NCI-H1092 (cell line): ENCODE results near the gene ORAI3.

Experiments
- DNase-seq: peaks from one replicate; lab custom pipeline; 2025; lab: John Stamatoyannopoulos, UW

The ORAI3 gene

DNA sequence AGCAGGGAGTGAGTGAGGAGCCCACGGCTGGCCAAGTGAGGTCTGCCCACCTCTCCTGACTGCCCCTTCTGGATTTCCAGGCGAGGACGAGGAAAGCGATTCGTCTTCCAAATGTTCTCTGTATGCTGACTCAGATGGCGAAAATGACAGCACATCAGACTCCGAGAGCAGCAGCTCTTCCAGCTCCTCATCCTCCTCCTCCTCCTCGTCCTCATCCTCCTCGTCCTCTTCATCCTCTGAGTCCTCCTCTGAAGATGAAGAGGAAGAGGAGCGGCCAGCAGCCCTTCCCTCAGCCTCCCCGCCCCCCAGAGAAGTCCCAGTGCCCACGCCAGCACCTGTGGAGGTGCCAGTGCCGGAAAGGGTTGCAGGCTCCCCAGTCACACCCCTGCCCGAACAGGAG, 22.4 kb downstream of the ORAI3 start:
- no peak for DNase-seq

DNA sequence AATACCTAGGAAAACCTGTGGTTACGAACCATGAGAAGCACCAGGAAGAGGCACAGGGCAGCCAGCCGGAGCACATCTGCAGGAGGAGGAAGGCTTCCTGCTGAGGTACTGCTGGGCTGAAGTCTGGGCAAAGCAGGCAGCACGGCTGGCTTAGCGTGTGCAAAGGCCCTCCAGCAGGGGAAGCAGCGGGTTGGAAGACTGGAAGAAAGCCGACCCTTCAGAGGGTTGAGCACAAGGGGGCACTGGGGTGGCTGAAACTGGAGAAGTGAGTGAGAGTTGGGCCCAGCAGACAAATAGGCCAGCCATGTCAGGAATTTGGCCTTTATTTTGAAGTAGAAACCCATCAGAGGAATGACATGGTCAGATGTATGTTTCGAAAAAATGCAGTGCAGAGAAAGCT, 24.0 kb downstream of the ORAI3 start:
- DNase-seq, result no peak

DNA sequence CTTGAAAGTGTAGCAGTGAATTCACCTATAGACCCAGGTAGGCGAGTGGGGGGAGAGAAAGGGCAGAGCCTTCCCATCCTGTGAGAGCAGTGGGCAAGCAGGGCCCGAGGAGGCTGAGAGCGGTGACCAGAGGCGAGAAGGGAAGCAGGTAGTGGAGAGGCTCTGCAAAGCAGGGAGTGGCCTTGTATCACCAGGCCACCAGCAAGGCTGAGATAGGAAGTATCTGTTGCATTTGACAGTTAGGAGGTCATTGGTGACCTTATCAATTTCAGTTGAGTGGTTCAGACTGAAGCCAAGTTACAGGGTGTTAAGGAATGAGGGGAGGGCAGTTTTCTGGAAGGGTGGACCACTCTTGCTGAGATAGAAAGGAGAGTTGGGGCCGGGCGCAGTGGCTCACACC, 25.5 kb downstream of the ORAI3 start:
- DNase-seq, result no peak

DNA sequence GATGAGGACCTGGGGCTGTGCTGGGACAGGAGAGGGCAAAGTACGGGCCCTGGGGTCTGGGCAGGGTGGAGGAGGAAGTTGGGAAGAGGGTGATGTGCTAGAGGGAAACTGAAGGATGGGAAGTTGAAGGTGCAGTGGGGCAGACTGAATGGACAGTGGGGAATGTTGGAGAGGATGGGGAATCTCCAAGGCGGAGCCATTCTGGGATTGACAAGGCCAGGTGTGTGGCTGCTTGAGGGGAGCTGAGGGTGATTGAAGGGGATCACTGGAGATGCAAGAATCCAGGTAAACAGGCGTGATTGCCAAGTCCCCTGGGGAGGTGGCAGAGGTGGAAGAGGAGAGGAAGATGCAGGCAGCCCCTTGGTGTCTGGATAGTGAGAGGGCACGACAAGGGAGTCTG, 27.6 kb downstream of the ORAI3 start:
- DNase-seq, result no peak

DNA sequence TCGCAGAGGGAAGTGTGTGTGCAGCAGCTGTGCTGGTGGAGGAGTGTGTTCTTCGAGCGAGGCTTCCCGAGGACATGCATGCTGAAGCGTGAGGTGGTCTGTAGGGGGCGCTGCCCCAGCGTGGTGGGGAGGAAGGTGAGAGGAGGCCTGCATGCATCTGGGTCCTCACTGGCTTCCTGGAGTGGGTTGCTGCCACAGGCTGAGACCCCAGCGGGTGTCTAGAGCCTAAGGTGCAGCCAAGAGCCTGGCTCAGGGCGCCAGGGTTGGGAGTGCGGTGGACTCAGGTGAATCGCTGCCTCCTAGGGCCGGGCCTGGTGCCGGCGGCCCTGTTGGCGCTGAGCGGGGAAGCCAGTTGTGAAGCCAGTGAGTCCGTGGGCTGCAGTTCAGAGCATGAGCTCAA, 28.6 kb downstream of the ORAI3 start:
- no peak for DNase-seq

DNA sequence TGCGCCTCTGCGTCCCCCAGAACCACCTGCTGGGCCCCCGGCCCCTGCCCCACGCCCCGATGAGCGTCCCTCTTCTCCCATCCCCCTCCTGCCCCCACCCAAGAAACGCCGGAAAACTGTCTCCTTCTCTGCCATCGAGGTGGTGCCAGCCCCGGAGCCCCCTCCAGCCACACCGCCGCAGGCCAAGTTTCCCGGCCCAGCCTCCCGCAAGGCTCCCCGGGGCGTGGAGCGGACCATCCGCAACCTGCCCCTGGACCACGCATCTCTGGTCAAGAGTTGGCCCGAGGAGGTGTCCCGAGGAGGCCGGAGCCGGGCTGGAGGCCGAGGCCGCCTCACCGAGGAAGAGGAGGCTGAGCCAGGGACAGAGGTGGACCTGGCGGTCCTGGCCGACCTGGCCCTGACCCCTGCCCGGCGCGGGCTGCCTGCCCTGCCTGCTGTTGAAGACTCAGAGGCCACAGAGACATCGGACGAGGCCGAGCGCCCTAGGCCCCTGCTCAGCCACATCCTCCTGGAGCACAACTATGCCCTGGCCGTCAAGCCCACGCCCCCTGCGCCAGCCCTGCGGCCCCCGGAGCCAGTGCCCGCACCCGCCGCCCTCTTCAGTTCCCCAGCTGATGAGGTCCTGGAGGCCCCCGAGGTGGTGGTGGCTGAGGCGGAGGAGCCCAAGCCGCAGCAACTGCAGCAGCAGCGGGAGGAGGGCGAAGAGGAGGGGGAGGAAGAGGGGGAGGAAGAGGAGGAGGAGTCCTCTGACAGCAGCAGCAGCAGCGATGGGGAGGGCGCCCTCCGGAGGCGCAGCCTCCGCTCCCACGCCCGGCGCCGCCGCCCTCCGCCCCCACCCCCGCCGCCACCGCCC, 30.5 kb downstream of the ORAI3 start:
- DNase-seq, result no peak

DNA sequence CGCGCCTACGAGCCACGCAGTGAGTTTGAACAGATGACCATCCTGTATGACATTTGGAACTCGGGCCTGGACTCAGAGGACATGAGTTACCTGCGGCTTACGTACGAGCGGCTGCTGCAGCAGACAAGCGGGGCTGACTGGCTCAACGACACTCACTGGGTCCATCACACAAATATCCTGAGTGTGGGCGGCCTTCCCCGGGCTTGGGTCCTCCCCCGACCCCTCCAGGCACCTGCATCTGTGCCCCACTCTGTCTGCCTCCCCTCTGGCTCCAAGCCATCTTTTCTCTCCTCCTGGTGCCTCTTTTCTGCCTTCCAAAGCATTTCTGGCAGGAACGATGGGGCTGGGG, 31.1 kb downstream of the ORAI3 start:
- DNase-seq, result no peak

DNA sequence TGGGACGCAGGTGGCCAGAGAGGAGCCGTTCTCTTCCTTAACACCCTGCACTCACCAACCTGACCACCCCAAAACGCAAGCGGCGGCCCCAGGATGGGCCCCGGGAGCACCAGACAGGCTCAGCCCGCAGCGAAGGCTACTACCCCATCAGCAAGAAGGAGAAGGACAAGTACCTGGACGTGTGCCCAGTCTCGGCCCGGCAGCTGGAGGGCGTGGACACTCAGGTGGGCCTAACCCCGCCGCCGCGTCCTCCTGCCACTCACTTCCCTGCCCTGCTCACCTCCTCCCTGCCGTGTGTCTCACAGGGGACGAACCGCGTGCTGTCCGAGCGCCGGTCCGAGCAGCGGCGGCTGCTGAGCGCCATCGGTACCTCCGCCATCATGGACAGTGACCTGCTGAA, 31.6 kb downstream of the ORAI3 start:
- no peak for DNase-seq

DNA sequence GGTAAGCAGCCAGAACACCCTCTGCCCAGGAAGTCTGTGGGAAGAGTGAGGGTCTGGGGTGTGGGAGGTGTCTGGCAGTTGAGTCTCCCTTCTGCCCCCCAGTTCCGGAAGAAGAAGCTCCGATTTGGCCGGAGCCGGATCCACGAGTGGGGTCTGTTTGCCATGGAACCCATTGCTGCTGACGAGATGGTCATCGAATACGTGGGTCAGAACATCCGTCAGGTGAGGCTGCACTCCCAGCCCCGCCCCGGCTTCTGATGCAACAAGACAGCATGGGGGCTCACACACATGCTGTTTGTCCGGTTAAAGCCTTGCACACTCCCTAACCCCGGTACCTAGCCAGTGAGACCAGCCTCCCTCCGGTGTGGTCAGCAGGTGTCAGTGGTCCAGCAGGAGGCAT, 32.1 kb downstream of the ORAI3 start:
- no peak for DNase-seq

DNA sequence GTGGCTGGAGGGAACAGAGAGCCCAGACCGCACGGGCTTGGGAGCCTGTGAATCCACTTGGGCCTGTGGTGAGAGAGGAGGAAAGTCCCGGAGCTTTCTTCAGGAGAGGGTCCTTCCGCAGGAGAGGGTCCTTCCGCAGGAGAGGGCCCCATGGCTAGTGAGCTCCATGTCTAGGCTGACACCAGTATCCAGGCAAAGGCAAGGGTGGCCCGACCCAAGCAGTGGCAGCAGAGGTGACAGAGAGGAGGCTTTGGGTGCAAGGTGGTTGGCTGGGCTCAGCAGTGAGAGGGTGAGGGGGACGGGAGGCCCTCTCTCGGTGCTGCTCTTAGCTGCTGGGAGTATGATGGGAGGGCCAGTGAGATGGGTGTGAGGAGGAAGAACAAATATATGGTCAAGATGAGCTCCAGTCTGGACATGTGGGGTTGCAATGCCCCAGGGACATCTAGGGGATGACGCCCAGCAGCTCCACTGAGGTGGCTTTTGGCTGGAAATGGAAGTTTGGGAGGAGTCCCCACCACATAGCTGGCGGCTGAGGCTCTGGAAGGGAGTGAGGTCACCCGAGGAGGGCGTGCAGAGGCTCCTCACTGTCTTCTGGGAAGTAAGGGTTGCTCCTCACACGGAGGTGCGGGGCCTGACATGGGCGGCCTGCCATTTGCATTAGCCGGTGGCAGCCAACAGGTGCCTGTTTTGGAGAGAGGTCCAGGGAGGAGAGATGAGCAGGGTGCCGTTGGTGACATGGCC, 33.9 kb downstream of the ORAI3 start:
- no peak for DNase-seq

DNA sequence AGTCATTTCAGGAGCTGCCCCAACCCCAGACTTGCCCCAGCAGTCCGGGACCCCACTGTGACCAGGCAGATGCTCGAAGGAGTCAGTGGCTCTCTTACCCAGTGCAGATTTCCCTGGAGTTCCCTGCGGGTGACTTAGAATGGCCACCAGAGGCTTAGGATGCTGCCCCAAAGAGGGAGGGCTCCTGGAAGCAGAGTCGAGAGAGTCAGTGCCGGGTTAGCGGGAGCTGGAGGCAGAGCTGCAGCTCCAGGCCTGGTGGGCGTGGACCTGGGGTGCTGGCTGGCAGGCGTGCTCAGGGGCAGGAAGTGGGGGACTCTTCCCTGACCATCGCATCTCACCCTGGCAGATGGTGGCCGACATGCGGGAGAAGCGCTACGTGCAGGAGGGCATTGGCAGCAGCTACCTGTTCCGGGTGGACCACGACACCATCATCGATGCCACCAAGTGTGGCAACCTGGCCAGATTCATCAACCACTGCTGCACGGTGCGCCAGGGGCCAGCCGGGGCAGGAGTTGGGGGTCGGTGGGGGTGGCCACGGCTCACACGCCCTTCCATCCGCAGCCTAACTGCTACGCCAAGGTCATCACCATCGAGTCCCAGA, 34.5 kb downstream of the ORAI3 start:
- DNase-seq, result no peak

DNA sequence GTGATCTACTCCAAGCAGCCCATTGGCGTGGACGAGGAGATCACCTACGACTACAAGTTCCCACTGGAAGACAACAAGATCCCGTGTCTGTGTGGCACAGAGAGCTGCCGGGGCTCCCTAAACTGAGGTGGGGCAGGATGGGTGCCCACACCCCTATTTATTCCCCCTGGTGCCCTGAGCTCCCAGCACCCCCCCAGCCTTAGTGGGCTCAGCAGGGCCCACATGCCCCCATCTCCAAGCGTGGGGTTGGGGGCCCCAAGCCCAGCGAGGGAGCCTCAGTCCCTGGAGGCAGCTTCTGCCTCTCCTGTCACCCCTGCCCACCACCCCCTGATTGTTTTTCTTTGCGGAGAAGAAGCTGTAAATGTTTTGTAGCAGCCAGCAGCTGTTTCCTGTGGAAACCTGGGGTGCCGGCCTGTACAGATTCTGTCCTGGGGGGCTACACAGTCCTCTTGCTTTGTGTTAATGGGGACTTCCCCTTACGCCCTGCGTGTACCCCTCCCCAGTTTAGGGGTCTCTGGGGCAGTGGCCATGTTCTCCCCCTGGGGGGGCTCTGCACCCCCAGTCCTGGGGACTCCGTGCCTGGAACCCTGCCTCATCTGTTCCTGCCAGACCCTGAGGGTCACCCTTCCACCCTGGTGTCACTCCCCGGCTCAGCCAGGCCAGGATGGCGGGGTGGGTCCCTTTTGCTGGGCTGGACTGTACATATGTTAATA, 35.2 kb downstream of the ORAI3 start:
- DNase-seq, result no peak

DNA sequence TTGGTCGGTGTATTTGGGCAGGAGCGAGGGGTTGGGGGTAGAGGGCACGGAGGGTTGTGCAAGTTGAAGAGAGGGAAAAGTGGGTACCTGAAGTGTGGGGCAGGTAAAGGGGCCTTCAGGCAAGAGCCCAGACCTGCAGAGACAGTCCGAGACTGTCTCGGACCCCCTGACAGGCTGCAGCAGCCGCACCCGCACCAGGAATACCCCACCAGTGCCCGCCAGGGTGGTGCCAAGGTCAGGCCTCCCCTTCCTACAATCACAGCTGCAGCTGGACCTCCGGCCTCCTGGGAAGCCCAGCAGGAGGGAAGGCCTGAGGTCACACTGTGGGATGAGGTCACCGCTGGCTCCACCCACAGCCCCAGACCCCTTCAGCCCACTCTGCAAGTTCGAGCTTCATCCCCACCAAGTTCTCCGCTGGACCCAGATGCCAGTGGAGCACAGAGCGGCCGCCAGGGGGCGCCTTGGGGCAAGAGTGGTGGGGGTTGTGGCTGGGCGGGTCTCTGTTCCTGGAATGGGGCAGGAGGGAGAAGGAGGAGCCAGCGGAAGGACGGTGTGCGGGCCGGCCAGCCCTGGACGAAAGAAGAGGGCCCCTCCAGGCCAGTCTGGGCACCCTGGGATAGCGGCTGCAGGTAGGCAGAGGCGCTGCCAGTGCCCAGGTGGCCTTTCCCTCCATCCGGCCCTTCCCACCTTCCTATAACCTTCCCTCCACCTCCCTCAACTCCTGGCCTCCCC, 36.0 kb downstream of the ORAI3 start, which contains the start of gene HSD3B7:
TSS of gene HSD3B7 (plus strand) at position 539 of the 732 bp plus-strand sequence. CDS start 452 bp downstream, outside the sequence.
- DNase-seq, result peak; percentile 56

DNA sequence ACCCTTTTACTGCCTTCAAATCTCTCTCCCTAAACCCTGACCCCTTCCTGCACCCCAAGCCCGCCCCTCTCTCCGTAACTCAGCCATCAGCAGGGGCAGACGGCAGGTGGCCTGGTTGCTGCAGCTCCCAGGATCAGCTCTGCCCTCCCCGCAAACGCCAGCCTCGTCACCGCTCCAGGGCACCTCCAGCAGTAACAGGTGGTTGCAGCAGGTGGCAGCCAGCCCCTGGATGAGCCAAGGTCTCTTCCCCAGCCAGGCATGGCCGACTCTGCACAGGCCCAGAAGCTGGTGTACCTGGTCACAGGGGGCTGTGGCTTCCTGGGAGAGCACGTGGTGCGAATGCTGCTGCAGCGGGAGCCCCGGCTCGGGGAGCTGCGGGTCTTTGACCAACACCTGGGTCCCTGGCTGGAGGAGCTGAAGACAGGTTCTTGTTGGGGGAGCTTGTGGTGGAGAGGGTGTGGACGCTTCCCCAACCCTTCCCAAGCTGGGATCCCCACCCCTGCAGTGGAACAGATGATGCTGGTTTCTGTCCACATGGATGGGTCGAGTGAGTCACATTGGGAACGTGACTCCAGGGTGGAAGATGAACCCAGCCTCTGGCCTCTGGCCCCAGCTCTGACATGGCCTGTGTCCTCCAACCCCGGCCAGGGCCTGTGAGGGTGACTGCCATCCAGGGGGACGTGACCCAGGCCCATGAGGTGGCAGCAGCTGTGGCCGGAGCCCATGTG, 36.7 kb downstream of the ORAI3 start:
- no peak for DNase-seq

DNA sequence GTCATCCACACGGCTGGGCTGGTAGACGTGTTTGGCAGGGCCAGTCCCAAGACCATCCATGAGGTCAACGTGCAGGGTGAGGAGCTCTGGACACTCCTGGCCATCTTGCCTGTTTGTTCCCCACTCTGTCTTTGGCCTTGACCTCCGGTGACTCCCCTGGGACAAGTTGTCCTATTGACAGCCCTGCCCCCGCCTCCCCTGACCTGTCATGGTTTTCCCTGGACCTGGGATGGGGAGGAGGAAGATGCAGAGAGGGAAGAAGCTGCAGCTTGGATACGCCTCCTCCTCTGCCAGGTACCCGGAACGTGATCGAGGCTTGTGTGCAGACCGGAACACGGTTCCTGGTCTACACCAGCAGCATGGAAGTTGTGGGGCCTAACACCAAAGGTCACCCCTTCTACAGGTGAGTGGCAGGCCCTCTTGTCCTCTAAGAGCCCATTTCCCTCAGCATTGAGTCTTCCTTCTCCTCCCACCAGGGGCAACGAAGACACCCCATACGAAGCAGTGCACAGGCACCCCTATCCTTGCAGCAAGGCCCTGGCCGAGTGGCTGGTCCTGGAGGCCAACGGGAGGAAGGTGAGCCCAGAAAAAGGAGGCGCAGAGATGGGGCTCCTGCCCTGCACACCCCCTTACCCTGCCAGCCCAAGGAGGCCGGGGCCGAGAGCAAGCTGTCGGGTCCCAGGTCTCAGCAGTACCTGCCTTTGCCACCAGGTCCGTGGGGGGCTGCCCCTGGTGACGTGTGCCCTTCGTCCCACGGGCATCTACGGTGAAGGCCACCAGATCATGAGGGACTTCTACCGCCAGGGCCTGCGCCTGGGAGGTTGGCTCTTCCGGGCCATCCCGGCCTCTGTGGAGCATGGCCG, 37.5 kb downstream of the ORAI3 start:
- no peak for DNase-seq

DNA sequence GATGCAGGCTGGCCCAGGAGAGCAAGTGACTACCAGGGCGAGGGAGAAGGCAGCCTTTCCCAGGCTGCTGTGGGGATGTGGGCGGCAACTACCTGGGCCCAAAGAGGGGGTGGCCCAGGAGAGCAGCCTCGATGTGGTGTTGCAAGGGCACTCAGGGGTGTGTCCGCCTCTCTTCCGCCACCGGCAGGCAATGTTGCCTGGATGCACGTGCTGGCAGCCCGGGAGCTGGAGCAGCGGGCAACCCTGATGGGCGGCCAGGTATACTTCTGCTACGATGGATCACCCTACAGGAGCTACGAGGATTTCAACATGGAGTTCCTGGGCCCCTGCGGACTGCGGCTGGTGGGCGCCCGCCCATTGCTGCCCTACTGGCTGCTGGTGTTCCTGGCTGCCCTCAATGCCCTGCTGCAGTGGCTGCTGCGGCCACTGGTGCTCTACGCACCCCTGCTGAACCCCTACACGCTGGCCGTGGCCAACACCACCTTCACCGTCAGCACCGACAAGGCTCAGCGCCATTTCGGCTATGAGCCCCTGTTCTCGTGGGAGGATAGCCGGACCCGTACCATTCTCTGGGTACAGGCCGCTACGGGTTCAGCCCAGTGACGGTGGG, 38.8 kb downstream of the ORAI3 start:
- no peak for DNase-seq

DNA sequence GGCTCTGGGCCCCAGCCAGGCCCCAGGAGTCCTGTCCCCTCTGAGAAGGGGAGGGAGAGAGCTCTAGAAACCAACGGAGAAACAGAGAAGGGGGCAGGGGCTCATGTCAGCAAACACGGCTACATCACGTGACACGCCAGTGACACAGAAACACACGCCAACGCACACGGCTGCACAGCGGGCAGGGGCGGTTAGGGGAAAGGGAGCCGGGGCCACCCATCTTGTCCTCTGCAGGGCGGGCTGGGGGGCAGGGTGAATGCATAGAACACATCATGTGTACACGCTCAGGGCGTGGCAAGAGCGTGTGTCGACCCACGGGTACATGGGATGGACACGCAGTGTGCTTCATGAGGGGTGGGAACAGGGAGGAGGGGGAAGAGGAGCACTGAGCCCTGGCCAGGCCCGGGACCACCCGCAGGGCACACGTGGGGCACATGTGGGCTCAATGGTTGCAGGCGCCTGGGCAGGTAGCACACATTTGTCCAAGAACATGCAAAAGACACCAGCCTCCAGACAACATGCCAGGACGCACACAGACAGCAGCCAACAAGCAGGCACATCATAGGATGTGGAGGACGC, 40.7 kb downstream of the ORAI3 start:
- DNase-seq, result no peak

DNA sequence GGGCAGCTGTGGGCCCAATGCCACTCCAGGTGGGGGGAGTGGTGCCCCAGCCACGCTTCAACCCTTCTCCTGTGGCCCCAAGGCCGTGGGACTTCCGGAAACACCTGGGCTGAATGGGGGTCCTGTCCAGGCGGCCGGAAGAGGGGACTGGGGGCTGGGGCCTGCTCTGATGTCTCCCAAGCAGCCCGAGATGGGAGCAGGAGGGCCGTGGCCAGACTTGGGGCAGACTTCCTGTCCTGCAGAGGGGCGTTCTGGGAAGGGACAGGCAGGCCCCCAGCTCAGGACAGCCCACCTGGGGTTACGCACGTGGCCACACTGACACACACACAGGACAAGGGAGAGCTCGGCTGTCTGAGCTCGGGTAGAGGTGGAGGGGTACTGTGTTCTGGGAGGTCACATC, 41.2 kb downstream of the ORAI3 start:
- no peak for DNase-seq

DNA sequence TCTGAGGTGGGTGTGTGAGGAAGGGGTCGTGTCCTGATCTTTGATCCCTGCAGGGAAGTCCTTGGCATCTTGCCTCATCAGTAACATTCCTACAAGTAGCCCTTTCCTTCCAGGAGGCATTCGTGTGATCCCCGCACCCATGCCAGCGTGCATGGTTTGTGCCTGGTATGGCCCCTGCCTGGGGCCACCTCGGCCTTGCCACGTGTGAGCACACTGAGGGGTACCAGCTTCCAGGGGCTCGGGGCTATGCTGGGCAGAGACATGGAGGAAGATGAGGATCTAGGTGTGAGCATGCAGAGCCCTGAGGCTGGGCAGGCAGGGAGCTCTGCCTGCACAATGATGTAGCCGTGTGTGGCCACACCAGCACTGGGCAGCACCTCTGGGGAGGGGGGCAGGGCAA, 42.2 kb downstream of the ORAI3 start:
- DNase-seq, result no peak
